SK-N-SH (cell line): ENCODE data around the gene DLGAP3. TPM values are rescaled to one million over a fixed set of nuclear protein-coding genes. Genes with fewer than 3 reads are reported as not detected.

Experiments used
- CTCF ChIA-PET: fragments of 300-600, 350-600 bp; formaldehyde crosslinking; extraction: SDS; loops from one replicate; lab custom pipeline; 2021; lab: Yijun Ruan, JAX
- POLR2A ChIA-PET: fragments of 350-600 bp; sonication (Branson Sonifier 250); formaldehyde crosslinking; extraction: SDS; loops from one replicate; lab custom pipeline; 2020; ENCODE audit warnings: antibody characterized with exemption, inconsistent platforms; lab: Yijun Ruan, JAX
- DNase-seq: peaks from one replicate; pipeline ENCODE4 v3.0.0; 2012
- H2AFZ ChIP-seq: fragments of 200-600 bp; sonication (generic); 2 replicates; pipeline ENCODE4 v1.8.1; 2016; ENCODE audit warnings: antibody characterized with exemption, mild to moderate bottlenecking, low read depth
- H3F3A ChIP-seq: fragments of 200-600 bp; sonication (generic); replicated peaks from 2 replicates; pipeline ENCODE3; 2016; ENCODE audit warnings: antibody characterized with exemption, mild to moderate bottlenecking; ENCODE audit not compliant: insufficient read depth
- H3K27ac ChIP-seq, 2 experiments: fragments of 200-500 bp in 1 of 2; fragments of 200-600 bp in 1 of 2; sonication (Bioruptor generic) in 1 of 2; sonication (generic), shearing (Covaris generic) in 1 of 2; 2 replicates each; pipeline versions ENCODE4 v1.5.1 to v1.6.1; 2014 to 2016; ENCODE audit warnings: low read depth in 2 of 2, inconsistent platforms in 1 of 2, low read length in 1 of 2, mild to moderate bottlenecking in 1 of 2, mixed read lengths in 1 of 2
- H3K27me3 ChIP-seq: fragments of 200-600 bp; sonication (generic), shearing (Covaris generic); 2 replicates; pipeline ENCODE4 v1.6.1; 2016; ENCODE audit warnings: mixed run types; ENCODE audit not compliant: insufficient read depth
- H3K36me3 ChIP-seq, 2 experiments: fragments of 200-500 bp in 1 of 2; fragments of 200-600 bp in 1 of 2; sonication (Bioruptor generic) in 1 of 2; sonication (generic) in 1 of 2; replicated peaks in 1 of 2; 2 replicates each; pipeline versions ENCODE3 to v1.5.1; 2014 to 2016; ENCODE audit warnings: low read length in 1 of 2, mild to moderate bottlenecking in 1 of 2; ENCODE audit not compliant: insufficient read depth in 2 of 2, control insufficient read depth in 1 of 2
- H3K4me1 ChIP-seq, 2 experiments: fragments of 200-500 bp in 1 of 2; fragments of 200-600 bp in 1 of 2; sonication (Bioruptor generic) in 1 of 2; sonication (generic), shearing (Covaris generic) in 1 of 2; 2 replicates each; pipeline versions ENCODE4 v1.5.1 to v1.6.1; 2014 to 2016; ENCODE audit warnings: low read depth in 1 of 2, low read length in 1 of 2, mixed run types in 1 of 2; ENCODE audit not compliant: insufficient read depth in 2 of 2, control insufficient read depth in 1 of 2
- H3K4me2 ChIP-seq: fragments of 200-600 bp; sonication (generic), shearing (Covaris generic); 2 replicates; pipeline ENCODE4 v1.6.1; 2017; ENCODE audit warnings: mixed run types
- H3K4me3 ChIP-seq, 2 experiments: fragments of 200-500 bp in 1 of 2; fragments of 200-600 bp in 1 of 2; sonication (Bioruptor generic) in 1 of 2; sonication (generic), shearing (Covaris generic) in 1 of 2; 2 replicates each; pipeline versions ENCODE4 v1.5.1 to v1.8.1; 2014 to 2016; ENCODE audit warnings: low read depth in 2 of 2, inconsistent platforms in 1 of 2, low read length in 1 of 2, mild to moderate bottlenecking in 1 of 2, mixed read lengths in 1 of 2, moderate library complexity in 1 of 2
- H3K79me2 ChIP-seq: fragments of 200-600 bp; sonication (generic); 2 replicates; pipeline ENCODE4 v1.8.1; 2017; ENCODE audit warnings: mild to moderate bottlenecking; ENCODE audit not compliant: insufficient read depth
- H3K9ac ChIP-seq: fragments of 200-600 bp; sonication (generic); 2 replicates; pipeline ENCODE4 v1.6.1; 2017; ENCODE audit warnings: mixed run types
- H3K9me2 ChIP-seq: fragments of 200-600 bp; sonication (generic); 2 replicates; pipeline ENCODE4 v1.6.1; 2017; ENCODE audit warnings: mixed run types
- H3K9me3 ChIP-seq: fragments of 200-600 bp; sonication (generic); 2 replicates; pipeline ENCODE4 v1.6.1; 2017; ENCODE audit warnings: mixed run types, mild to moderate bottlenecking, moderate library complexity
- H4K20me1 ChIP-seq: fragments of 200-600 bp; sonication (generic); 2 replicates; pipeline ENCODE4 v1.6.1; 2017; ENCODE audit warnings: mild to moderate bottlenecking, mixed run types; ENCODE audit not compliant: insufficient read depth
- CTCF ChIP-seq: fragments of 200-600 bp; sonication (generic); IDR thresholded peaks from 2 replicates; pipeline ENCODE4 v1.6.1; 2017; ENCODE audit warnings: antibody characterized with exemption, mild to moderate bottlenecking, moderate library complexity
- ELF1 ChIP-seq: IDR thresholded peaks from 2 replicates; pipeline ENCODE4 v1.4.0; 2012
- EP300 ChIP-seq, 2 experiments: IDR thresholded peaks; 2 replicates each; pipeline versions ENCODE4 v1.4.0 to v1.6.1; 2012; ENCODE audit warnings: borderline replicate concordance in 1 of 2, low read depth in 1 of 2, low read length in 1 of 2
- EZH2phosphoT487 ChIP-seq: fragments of 200-600 bp; sonication (generic); IDR thresholded peaks from 2 replicates; pipeline ENCODE4 v1.6.1; 2017; ENCODE audit warnings: low read depth, mixed run types, mild to moderate bottlenecking, antibody characterized with exemption, moderate library complexity, borderline replicate concordance
- FOSL2 ChIP-seq: IDR thresholded peaks from 2 replicates; pipeline ENCODE4 v1.4.0; 2012; ENCODE audit warnings: low read depth, mild to moderate bottlenecking, moderate library complexity, borderline replicate concordance
- GABPA ChIP-seq: IDR thresholded peaks from 2 replicates; pipeline ENCODE4 v1.4.0; 2012; ENCODE audit warnings: low read depth, mild to moderate bottlenecking
- MAX ChIP-seq: IDR thresholded peaks from 2 replicates; pipeline ENCODE4 v1.4.0; 2012; ENCODE audit warnings: low read depth
- MEF2A ChIP-seq: IDR thresholded peaks from 2 replicates; pipeline ENCODE4 v1.4.0; 2012; ENCODE audit warnings: low read depth, borderline replicate concordance
- MXI1 ChIP-seq: IDR thresholded peaks from 2 replicates; pipeline ENCODE4 v1.6.1; 2012; ENCODE audit warnings: mild to moderate bottlenecking, low read depth, low read length, improper control_type of control experiment
- PBX3 ChIP-seq: IDR thresholded peaks from 2 replicates; pipeline ENCODE4; 2012
- RCOR1 ChIP-seq: fragments of 150-350 bp; IDR thresholded peaks from 2 replicates; pipeline ENCODE4 v1.6.1; 2017; ENCODE audit warnings: antibody characterized with exemption, low read length
- REST ChIP-seq: IDR thresholded peaks from 2 replicates; pipeline ENCODE4 v1.6.1; 2012; ENCODE audit warnings: mild to moderate bottlenecking, low read depth, low read length, moderate library complexity
- SMC3 ChIP-seq: IDR thresholded peaks from 2 replicates; pipeline ENCODE4 v1.6.1; 2012; ENCODE audit warnings: low read depth, low read length, improper control_type of control experiment
- USF2 ChIP-seq: fragments of 150-350 bp; IDR thresholded peaks from 2 replicates; pipeline ENCODE4 v1.6.1; 2017; ENCODE audit warnings: antibody characterized with exemption, low read length, low read depth, borderline replicate concordance
- YY1 ChIP-seq: IDR thresholded peaks from 2 replicates; pipeline ENCODE4 v1.4.0; 2012; ENCODE audit warnings: low read depth, mild to moderate bottlenecking
- ZBTB33 ChIP-seq: IDR thresholded peaks from 2 replicates; pipeline ENCODE4 v1.4.0; 2012; ENCODE audit warnings: low read depth, borderline replicate concordance
- WGBS: methylation state at CpG from one replicate; pipeline ENCODE4 v1.1.6; 2017; ENCODE audit warnings: low lambda C conversion rate; 5-methylcytosine and 5-hydroxymethylcytosine counted together
- polyA plus RNA-seq, 3 experiments: library from polyadenylated mRNA; depleted of rRNA; stranded (reverse); fragments of >200 nt; gene quantifications; 2 replicates each; pipeline ENCODE4 v1.2.3, GENCODE V29; 2012

DLGAP3 gene
- polyA plus RNA-seq, 1 of the 3 experiments (the other 2 are of a cell fraction) = 0.15 TPM

- TF ChIP-seq CTCF = no peak
- no peak for TF ChIP-seq ZBTB33
- TF ChIP-seq PBX3 = no peak
- no peak for TF ChIP-seq SMC3
- no peak for TF ChIP-seq ELF1
- TF ChIP-seq MXI1 = no peak
Observed at GRCh38 chr1:34846265-34846664, 83.2 kb downstream of the DLGAP3 start (continued).

GRCh38 chr1:34845131-34845901 is 84.1 kb downstream of the DLGAP3 start:
- no peak overlapping the region for H3K4me3 ChIP-seq
- H3K27ac ChIP-seq = no peak overlapping the region
- no peak overlapping the region for H3K4me2 ChIP-seq
- H3K79me2 ChIP-seq = peaks cover 9% of the 10 kb centered on the region; the same call in 1 of the 2 replicates
- peaks cover 0 to 12% of the 10 kb centered on the region in 2 experiments; a peak in 1 of 4 replicates for H3K4me1 ChIP-seq
- H3K27me3 ChIP-seq = no peaks in the 10 kb centered on the region
- DNase-seq = no peak
- H3F3A ChIP-seq = no peaks in the 10 kb centered on the region
- CTCF ChIA-PET = interaction anchor here (0.6 to 6.5 kb wide), 5 partner anchors 8 to 94 kb away, joined by 3 to 51 read pairs (median 6); partner anchors contain the start of gene SMIM12
- H3K9me2 ChIP-seq = no peaks in the 10 kb centered on the region
- no peaks in the 10 kb centered on the region for H3K9me3 ChIP-seq
- WGBS = 88% methylated on average over 14 of the region's 16 CpGs
- H2AFZ ChIP-seq = no peak overlapping the region
- H3K36me3 ChIP-seq = peaks cover 0 to 19% of the 10 kb centered on the region in 2 experiments
- H3K9ac ChIP-seq = no peak overlapping the region
- POLR2A ChIA-PET = interaction anchor here (1.1 to 1.4 kb wide), 2 partner anchors 13 to 14 kb away, joined by 3 to 4 read pairs; partner anchors contain the start of gene SMIM12
- TF ChIP-seq USF2 (no peak), YY1 (no peak), MAX (no peak), REST (no peak), EZH2phosphoT487 (no peak), MEF2A (no peak), RCOR1 (no peak), FOSL2 (no peak), GABPA (no peak), MXI1 (no peak), EP300 (IDR thresholded peaks at IDR 0.05; ENCODE audit: borderline replicate concordance in 1 of 2, low read depth in 1 of 2, low read length in 1 of 2) (no peak)
- no peaks in the 10 kb centered on the region; the same call in 1 of the 2 replicates for H4K20me1 ChIP-seq
